GM19328 (cell line): ENCODE data around the gene FAM13C.

Experiments
- ATAC-seq: cut with Tn5 transposase; IDR thresholded peaks from one replicate; pipeline ENCODE4 v1.9.1; 2021; ENCODE audit warnings: mild to moderate bottlenecking, moderate library complexity; ENCODE audit not compliant: unreplicated experiment

The FAM13C gene

GRCh38 chr10:59362959-59363381 lies 621 bp upstream of the FAM13C start:
- no peak for ATAC-seq

GRCh38 chr10:59361663-59362143 lies 646 bp downstream of the FAM13C start:
- ATAC-seq: no peak

GRCh38 chr10:59360605-59361405 lies 1.5 kb downstream of the FAM13C start:
- ATAC-seq: no peak

DNA sequence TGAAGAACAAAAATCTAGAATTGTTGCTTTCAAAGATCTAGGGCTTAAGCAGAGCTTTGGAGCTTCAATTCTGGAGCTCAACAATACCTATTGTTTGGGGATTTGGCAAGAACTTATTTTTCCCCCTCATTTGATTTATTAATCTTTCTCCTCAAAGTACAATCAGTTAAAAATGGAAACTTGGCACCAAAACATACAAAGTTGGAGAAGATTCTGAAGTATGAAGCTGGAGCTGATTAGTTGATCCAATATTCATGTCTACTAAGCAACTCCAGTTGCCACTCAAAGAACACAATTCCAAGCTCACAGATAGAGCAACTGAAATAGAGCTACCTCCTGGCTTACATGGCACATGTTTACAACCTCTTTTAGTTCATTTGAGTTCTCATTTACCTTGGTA lies 3.8 kb downstream of the FAM13C start:
- no peak for ATAC-seq

GRCh38 chr10:59354434-59354833 lies 7.9 kb downstream of the FAM13C start:
- no peak for ATAC-seq

- ATAC-seq: no peak
These were observed 11.8 kb downstream of the FAM13C start for GRCh38 chr10:59350558-59350957.

DNA sequence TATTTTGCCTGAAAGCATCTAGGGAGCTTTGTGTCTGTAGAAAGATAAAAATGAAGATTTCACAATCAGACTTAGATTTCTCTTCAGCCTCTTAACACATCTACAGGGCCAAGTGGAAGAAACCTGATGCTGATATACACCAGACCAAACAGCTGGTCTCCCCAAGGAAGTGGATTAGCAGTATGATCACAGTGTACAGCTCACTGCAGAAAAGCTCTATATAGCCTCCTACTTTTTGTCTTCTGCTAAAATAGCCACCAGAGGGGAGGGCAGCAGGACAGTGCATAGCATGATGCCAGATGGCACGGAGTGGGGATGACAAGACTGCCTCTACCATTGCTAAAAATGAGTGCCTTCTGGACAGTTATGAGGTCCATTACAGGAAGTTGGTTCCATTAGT lies 16.0 kb downstream of the FAM13C start:
- ATAC-seq: no peak

- ATAC-seq: no peak
These were observed 19.6 kb downstream of the FAM13C start for GRCh38 chr10:59342723-59343122.

DNA sequence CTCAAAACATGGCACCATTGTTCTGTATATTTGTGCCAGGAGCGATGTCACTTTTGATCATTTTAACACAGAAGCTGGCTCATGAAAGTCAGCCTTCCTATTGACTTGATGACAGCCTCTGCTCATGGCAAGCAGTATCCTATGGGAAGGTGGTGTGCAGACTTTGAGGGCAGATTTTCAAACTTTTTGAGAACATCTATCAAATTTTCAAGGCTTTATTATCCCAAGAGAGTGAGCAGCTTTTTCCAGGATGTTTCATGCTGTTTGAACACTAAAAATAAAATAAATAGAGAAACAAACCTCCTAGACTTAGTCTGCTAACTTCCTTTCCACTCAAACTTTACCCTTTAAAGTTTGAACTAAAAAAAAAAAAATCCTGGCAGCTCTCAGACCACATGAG lies 20.3 kb downstream of the FAM13C start:
- ATAC-seq: no peak

- no peak for ATAC-seq
These were observed 22.1 kb downstream of the FAM13C start for GRCh38 chr10:59340285-59340684.

DNA sequence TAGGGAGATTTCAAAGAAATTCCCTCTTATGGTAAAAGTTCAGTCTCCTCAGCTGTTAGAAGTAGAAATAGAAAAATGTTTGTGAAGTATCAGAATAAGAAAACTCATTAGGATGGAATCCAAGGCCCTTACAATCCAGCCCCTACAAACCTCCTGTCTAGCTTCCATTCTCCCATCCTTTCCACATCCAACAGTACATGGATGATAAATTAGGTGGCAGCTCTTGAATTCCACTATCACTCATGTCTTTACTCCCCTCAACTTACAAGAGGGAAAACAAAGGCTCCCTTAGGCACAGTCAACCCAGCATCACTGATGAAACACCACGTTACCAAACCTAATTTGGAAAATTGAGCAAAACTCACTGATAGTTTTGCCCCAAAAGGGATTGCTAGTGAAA lies 23.0 kb downstream of the FAM13C start:
- no peak for ATAC-seq

- ATAC-seq: no peak
These were observed 25.1 kb downstream of the FAM13C start for GRCh38 chr10:59337201-59337652.

- ATAC-seq: no peak
These were observed 25.7 kb downstream of the FAM13C start for GRCh38 chr10:59336632-59337031.

DNA sequence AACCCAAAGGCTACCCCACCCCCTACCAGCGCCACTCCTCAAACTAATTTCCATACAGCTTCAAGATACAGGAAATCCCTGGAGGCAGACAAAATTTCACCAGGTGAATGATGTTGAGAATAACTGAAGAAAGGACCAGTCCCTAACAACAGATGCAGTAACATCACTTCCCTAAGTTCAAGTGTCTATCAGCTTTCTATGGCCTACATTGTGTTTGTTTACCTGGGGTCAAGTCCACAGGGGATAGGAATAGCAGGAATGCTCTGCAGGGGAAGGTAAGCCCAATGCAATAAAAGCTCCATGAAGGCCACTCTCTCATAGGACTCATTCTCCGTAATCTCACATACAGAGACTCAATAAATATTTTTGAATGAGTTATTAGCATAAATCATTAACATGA lies 26.9 kb downstream of the FAM13C start:
- no peak for ATAC-seq

GRCh38 chr10:59333701-59334100 lies 28.6 kb downstream of the FAM13C start:
- ATAC-seq: no peak

DNA sequence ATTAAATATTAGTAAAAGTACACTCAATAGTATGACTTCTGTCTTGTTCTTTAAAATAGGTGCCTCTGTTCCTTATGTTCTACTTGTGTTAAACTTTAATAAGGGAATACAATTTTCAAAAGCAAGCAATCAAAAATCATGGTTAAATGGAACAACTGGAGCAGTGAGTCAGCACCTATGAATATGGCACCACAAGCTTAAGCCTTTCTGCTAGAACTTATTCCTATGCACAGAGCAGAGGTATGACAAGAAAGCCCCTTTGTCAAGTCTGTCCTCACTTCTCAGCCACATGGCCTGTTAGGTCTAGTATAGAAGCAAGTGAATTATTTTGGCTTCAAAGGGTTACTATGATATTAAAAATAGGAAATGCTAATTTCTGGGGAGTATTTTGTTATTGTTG lies 29.8 kb downstream of the FAM13C start:
- ATAC-seq: no peak

- ATAC-seq: no peak
These were observed 30.7 kb downstream of the FAM13C start for GRCh38 chr10:59331661-59332060.

- no peak for ATAC-seq
These were observed 37.2 kb downstream of the FAM13C start for GRCh38 chr10:59325116-59325515.

GRCh38 chr10:59324597-59324996 lies 37.8 kb downstream of the FAM13C start:
- no peak for ATAC-seq

DNA sequence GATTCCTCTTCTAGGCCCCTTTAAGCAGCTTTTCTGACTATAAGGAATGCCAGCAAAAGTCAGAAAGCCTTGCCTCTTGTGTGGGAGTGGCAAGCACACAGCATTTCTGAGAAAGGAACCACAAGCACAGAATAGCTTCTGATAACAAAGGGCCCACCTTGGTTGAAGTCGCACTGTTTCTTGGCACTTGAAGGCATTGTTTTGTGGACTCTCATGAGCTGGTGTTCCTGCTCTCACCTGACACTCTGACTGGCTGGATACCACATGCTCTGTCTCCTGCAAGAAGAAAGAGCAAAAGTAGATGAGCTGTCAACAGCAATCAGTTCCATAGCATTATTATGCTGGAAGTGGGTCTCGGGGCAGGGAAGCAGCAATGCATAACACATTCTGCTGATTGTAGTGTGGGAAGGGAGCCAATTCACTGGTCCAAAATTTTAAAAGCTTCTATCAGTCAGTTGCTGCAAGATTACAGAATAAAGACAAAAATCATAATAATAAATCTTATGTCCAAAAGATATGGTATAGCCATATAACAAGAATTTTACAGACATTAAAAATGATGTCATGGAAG lies 38.4 kb downstream of the FAM13C start:
- ATAC-seq: no peak

DNA sequence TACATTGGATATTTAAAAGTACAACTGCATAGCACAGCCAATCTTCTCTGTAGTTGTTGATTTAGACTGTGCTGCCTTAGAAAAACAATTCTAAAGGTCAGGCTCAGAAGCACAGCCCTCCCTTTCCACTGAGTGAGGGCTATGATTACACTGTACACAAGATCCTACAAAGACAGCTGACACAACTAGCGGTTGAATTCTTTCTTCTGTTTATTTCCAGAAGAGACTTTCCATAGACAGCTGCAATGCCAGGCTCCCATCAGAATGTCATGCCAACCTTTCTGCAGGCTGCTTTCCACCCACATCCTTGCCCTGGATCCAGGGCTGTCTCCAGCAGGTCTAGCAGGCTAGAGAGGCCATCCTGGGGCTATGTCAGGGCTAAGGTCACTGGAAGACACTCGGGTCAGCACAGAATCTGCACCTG lies 39.3 kb downstream of the FAM13C start:
- ATAC-seq: no peak

- no peak for ATAC-seq
These were observed 40.2 kb downstream of the FAM13C start for GRCh38 chr10:59322131-59322530.
